Raji (cell line): ENCODE results near the gene KRTAP3-1.

ENCODE experiments used
- POLR2A ChIP-seq: IDR thresholded peaks from 2 replicates; pipeline ENCODE4 v1.6.1; 2011; ENCODE audit warnings: low read depth, low read length, control low read depth; ENCODE audit not compliant: insufficient read depth

Gene KRTAP3-1

DNA sequence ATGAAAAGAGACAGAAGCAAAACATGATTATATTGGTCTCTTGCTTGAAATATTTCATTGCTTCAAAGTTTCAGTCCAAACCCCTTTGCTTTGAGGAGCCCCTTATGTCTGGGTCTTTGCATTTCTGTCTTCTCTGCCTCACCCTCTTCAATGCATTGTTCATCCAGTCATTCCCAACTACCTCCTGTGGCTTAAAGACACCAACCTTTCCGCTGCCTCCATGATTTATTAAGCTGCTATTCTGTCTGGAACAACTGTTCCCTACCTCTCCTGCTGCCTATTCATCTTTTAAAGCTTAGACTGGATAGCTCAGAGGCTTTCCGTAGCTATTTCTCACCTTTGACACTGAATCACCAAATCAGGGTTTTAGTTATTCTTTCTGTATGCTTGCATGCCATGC lies 11.6 kb downstream of the KRTAP3-1 start:
- TF ChIP-seq POLR2A = no peak

DNA sequence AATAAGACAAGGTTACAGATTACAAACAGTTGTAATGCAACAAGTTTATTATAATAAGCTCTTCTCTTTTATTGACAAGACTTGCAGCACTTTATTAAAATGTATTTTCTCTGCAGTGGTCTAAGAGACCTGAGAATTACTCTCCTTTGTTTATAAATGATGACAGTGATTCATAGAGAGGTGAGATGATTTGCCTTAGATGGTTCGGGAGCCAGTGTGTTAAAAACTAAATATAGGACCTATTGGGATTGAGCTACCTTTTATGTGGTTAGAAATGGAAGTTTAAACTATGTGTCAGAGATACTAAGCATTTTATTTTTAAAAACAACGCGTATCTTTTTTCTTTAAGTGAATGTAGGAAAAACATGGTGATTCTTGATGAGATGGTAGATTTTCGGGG lies 12.1 kb downstream of the KRTAP3-1 start:
- no peak for TF ChIP-seq POLR2A

DNA sequence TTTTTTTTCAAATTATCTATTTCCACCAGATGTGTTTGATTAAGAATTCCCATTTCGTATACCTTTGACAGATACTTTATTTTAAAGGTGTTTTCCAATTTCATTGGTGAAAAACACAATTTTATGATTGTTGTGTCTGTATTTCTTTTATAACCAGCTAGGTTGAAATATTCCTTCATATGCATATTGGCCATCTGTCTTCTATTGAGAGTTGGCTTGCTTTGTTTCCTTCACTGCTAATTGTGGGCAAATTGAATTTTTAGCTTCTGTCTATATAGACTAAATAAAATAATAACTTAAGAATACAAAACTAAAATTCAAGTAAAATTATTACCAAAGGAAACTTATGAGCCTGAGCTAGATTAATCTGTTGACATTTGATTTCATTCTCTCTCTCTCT lies 13.8 kb downstream of the KRTAP3-1 start:
- TF ChIP-seq POLR2A = no peak

DNA sequence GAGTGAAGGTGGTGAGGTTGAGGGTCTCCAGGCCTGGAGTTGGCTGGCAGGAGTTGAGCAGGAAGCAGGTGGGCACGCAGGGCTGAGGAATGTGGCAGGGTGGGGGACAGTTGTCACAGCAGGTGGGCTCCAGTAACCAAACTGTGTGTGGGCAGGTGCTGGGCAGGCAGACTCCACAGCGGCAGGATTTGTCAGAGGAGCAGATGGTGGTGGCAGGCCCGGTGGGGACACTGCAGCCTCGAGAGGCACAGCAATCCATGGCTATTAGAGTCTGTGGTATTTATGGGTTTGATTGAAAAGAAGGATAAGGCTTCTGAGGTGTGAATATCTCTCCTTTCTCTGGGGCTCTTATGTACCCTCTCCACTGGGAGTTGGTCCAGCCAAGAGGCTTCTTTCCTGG lies 15.1 kb downstream of the KRTAP3-1 start, which contains the start of gene KRTAP3-3:
Gene KRTAP3-3, minus strand, starts transcription at position 326 of the 400 bp plus-strand sequence. Its CDS starts 67 bp downstream, at position 259.
- no peak for TF ChIP-seq POLR2A

DNA sequence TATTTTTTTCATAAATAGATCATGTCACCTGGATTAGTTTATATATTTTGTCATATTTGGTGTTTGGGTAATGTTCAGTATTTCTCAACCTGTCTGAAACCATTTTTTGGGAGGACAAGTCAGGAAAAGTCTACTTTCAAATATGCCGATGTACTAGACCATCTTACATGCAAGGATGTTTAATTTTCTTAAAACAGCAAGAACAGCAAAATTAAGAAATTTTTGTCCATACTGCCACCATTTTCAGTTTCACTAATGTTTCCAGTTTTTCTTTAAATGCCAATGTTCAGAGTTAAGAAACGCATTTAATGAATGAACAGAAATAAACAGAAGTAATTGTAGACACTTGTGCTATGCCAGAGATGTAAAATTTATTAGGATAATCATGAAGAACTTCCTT lies 15.8 kb downstream of the KRTAP3-1 start:
- no peak for TF ChIP-seq POLR2A

DNA sequence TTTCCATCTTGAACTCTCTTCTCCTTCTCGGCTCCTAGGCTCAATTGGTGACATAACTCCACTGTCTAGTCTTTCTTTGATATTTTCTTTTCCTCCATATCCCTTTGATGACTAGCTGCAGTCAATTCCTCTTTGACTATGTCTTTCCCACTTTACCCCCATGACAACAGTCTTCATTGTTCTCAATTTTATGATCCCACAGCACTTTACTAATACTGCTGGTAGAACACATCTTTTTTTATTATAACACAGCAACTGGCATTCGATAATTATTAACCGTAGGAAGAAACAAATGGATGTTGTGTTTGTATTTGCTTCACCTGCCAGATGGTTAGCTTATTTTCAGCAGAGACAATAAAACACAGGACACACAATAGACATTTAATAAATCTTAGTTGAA lies 16.3 kb downstream of the KRTAP3-1 start:
- TF ChIP-seq POLR2A = no peak

DNA sequence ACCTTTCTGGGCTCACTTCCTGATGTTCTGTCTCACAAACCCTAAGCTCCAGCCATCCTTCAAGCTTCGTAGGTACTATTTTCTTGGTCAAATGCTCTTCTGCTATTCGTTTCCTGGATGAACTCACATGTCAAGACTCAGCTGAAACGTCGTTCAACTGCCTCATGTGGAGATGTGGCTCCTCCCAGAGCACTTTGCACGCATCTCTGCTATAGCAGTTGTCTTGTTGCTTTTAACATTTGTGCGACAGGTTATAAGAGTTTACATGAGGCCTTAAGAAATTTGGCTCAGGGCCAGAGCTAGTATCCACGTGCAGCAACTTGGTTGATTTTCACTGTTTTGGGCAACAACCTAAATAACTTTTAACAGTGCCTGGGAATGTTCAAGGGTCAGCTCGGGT lies 22.0 kb downstream of the KRTAP3-1 start:
- TF ChIP-seq POLR2A = no peak

DNA sequence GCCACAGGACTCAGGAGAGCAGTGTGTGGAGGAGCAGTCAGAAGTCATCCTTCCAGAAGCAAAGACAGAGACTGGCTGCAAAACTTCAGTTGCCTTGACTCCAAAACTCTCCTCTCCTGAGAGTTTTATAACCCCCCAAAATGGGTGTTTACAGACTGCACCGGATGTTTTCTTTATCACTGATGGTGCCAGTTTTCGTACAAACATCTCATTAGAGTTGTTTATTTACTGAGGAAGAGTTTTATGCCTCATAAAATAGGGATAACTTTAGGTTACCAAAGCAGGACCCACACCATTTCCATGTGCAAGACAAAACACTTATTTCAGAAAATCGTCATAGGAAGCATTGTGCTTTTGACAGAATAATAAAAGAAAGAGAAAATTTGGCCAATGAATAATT lies 24.7 kb downstream of the KRTAP3-1 start, which contains the start of gene KRT40:
Gene KRT40, minus strand, starts transcription at position 101 of the 400 bp plus-strand sequence. Its CDS starts 53 bp downstream, at position 48.
- TF ChIP-seq POLR2A = no peak

DNA sequence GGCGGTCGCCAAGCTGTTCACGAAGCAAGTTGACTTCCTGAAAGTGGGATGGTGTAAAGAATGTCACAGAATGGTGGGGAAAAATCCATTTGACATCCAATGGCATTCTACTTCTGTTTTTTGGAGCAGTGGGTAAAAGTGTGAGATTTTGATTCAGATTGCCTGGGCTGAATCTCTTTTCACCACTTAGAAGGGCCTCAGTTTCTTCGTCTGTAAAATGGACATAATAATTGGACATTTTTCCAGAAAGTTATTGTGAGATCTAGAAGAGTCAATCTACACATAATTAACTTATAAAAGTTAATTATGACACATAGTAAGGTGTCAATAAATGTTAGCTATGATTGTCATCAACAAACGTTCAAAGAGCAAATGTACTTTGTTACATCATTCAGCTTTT lies 27.8 kb downstream of the KRTAP3-1 start:
- TF ChIP-seq POLR2A = no peak

DNA sequence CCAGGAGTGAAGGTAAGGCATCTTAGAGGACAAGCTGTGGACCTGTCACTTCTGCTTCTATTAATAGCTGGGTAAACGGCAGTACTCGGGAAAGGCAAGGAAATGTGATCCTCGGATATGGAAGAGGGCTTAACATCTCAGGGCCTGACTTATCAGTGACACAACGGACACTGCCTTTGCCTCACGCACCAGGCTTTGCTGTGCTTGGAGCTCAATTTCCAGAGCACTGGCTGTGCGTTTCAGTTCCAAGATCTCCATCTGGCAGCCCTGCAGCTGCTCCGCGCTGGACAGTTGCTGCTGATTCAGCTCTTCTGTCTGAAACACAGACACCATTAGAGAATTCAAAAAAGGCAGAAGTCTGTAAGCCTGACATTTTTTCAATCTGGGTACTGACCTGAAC lies 28.3 kb downstream of the KRTAP3-1 start:
- no peak for TF ChIP-seq POLR2A

DNA sequence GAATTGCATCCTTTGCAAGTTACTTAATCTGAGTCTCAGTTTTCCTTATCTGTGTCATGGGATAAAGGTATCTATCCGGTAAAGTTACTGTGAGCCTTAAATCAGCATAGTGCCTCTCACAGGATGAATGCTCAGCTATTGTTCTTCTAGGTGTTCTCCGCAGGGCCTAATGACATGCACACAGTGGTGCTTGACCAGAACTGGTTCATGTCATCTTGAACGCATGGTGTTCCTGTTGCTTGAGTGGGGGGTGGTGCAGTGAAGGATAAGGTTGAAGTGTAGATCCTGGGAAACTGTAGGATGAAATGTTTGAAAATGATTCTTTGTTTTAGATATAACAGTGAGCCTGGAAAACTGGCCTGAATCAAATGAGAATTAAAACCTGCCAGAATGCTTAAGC lies 28.8 kb downstream of the KRTAP3-1 start:
- no peak for TF ChIP-seq POLR2A

DNA sequence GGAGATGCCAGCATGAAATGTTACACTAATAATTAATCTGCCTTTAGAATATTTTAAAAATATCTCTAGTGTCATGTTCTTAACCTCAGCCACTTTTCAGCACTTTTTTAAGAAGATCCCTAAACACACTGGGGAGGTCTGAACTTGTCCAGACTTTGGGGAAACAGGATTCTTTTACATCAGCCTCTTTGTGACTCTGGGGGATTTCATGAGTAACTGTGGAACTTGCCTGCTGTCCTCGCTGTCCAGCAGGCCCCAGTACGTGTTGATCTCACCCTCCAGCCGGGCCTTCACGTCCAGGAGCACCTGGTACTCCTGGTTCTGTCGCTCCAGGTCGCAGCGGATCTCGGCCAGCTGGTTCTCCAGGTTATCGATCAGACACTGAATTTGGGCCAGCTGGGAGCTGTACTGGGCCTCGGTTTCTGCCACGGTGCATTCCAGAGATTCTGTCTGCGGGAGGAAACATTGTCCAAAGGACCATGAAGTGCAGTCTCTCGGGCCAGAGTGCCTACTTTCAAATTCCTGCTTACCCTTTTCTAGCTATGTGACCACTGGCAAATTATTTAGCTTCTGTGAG lies 30.3 kb downstream of the KRTAP3-1 start:
- TF ChIP-seq POLR2A = no peak

DNA sequence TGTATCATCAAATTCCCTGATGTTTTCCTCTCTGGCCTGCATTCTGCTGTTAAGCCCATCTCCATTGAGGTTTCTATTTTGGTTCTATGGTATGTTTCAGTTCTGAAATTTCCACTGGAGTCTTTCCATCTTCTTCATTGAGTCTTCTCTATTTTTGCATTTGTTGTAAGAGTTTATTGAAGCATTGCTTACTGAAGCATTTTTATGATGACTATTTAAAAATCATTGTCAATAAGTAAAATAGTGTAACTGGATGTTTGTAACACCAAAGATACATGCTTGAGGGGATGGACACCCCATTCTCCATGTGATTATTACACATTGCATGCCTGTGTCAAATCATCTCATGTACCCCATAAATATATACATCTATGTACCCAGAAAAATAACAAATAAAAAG lies 33.4 kb downstream of the KRTAP3-1 start:
- TF ChIP-seq POLR2A = no peak

DNA sequence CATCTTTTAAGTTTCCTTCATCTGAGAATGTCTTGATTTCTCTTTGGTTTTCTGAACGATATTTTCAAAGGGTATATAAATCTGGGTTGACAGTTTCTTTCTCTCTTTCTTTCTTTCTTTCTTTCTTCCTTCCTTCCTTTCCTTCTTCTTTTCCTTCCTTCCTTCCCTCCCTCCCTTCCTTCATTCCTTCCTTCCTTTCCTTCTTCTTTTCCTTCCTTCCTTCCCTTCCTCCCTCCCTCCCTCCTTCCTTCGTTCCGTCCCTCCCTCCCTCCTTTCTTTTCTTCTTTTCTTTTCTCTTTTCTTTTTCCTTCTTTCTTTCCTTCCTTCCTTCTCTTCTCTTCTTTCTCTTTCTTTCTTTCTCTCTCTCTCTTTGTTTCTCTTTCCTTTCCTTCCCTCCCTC lies 34.6 kb downstream of the KRTAP3-1 start:
- TF ChIP-seq POLR2A = no peak

DNA sequence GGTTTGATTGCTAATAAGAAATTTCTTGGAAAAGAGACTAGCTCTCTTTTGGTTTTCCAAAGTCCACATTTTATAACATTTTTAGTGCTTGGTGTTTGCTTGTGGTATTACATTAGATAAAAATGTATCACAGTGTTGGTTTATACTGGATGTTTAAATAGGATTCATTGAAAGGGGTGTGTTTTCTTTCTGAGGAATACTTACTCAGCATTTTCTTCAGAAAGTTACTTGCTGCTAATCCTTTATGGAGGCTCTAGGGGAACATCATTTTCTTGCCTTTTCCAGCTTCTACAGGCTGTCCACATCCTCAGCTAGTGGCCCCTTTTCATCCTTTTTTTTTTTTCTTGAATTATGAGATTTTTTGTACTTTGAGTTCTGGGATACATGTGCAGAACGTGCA lies 41.3 kb downstream of the KRTAP3-1 start:
- TF ChIP-seq POLR2A = no peak

DNA sequence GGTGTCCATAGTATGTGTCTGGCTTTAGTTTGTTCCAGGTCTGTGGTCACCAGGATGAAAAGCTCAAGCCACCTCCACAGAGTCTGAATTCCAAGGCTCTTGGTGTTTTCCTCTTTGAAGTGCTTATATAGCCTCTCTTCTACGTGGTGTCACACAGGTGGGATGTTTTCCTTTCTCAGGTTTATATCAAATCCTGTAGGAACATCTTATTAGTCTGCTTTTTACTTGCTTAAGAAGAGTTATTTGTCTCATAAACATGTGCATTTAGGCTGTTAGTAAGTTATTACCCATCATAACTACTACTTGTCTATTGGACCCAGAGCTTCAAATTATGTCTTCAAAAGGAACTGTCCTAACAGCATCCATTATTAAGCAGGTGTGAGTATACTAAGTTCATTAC lies 42.1 kb downstream of the KRTAP3-1 start, which contains the start of gene KRT39:
Gene KRT39, minus strand, starts transcription at position 101 of the 400 bp plus-strand sequence. Its CDS starts 92 bp downstream, at position 9.
- no peak for TF ChIP-seq POLR2A

DNA sequence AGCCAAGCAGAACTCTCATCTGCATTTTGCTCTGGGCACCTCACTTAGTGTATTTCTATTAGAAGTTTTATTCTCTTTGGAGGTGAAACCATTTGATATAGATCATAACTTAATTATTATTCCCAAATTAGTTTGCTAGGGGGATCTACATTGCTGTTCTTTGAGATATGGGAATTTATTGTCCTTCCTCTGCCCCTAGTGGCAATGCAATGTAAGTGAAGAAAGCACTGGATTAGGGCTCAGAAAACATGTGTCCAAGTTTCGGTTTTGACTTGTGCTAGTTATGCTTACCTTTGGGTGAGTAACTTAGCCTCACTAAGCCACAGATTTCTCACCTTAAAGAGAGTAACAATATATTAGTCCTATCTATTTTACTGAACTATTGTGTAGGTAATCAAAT lies 45.1 kb downstream of the KRTAP3-1 start:
- TF ChIP-seq POLR2A = no peak
